Right kidney (tissue), 1 donor: ENCODE results near the gene CREB3L1.
"Not testable (repeated sequence)": the region's sequence is repeated elsewhere in the genome, so short reads cannot be mapped to it uniquely, and the experiment has no call there.

Experiments
- DNase-seq: peaks from one replicate; pipeline ENCODE4 v3.0.0-alpha.2; 2016

Gene CREB3L1

DNA sequence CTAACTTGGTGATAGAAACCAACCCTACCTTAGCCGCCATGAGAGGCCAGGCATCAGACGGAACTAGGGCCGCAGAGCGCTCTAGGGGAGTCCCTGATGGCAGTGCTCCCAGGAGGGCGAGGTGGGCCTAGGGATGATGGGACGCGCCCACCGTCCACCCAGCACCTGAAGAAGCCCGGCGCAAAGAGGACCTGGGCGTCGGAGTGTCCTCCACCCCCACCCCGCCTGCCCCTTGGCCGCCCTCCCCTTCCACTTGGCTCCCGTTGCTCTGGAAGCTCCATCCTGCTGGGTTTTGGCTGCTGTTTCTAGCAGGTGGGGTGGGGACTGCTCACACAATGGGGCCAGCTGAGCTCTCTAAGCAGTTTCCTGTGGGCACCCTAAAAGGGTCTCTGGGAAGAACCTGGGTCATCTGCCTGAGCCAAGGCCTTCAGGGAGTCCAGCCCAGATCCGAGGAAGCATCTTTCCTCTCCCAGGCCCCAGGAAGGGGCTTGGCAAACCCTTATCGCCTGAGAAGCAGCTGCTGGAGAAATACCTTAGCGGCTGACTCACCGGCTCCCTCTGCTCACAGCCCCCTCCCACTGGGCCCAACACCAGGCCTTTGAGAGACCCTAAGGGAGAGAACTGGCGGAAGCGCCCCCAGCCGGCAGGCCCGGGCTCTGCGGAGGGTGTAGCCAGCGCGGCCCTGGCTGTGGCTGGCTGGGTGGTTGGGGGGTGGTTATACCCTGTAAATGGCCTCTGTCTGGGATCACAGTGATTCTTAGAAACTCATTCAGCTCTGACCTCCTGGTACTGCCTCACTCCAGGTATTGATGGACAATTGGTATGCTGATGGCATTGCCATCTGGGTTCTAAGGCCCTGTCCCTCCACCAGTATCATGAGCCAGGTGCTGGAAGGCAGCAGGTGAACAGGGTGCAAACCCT is 19.3 kb downstream of the CREB3L1 start:
- no peak for DNase-seq

DNA sequence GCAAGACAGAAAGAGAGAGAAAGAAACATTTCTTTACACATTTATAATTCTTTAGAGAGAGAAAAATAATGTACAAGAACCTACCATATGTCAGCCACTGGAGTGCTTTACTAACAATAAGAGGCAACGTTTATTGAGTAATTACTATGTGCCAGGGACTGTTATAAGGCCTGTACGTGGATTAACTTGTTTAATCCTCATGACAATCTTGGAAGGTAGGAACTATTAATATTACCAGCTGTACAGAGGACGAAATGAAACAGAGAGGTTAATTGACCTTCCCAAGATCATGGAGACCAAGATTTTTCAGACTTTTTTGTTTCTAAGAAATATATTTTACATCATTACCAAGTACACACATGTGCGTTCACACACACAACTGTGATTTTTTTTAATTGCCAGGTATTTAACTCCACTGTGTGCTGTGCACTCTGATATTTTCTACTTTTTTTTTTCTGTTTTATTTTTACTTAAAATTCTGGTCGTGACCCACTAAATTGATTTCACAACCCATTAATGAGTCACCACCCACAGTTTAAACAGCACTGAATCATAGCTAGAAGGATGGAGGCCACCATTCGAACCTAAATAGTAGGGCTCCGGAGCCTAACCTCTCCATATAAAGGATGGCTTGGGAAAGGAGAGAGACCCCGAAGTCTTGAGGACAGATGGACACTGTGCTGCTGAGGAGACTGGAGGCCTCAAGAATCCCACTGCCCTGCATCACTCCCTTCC is 21.4 kb downstream of the CREB3L1 start:
- DNase-seq = no peak

DNA sequence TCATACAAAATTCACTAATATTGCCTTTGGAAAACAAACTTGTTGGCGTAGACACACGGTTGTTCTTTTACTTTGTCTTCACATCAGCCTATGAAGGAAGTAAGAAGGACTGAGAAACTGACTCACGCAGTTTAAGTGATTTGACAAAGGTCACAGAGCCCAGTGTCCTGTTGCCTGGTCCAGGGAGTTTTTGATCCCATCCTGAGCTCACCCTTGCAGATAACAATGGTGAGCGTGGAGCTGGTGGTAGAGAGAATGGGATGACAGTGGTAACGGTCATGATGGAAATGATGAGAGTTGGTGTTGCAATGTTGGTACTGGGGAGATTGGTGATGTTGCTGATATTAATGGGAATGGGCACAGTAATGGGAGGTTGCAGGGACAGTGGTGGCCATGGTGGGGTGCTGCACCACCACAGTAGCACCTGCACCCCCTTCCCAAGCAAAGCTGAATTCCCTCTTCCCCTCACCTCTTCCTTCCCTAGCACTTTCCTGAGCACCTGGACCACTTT is 22.0 kb downstream of the CREB3L1 start:
- DNase-seq = no peak

DNA sequence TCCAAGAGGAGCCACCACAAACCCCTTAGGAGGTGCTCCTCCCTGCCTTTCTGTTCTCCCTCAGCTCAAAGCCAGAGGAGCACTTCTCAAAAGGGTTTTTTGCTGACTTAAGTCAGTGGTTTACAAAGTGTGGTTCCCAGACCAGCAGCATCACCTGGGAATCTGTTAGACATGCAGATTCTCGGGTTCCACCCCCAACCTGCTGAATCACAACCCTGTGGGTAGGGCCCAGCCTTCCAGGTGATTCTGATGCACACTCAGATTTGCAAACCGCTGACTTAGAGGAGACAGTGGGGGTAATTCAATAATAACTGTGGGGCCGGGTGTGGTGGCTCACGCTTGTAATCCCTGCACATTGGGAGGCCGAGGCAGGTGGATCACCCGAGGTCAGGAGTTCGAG is 22.8 kb downstream of the CREB3L1 start:
- no peak for DNase-seq

DNA sequence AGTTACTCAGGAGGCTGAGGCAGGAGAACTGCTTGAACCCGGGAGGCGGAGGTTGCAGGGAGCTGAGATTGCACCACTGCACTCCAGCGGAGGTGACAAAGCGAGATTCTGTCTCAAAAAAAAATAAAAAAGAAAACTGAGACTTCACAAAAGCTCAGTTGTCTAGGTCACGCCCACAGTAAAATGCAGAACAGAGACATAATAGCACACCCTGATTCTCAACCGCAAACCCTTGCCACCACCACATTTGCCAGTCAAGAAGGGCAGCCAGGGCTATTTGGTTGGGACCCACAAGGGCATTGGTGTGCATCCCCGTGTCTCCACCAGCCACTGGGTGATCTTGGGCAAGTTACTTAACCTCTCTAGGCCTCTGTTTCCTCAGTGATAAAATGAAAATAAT is 25.4 kb downstream of the CREB3L1 start:
- DNase-seq = no peak

DNA sequence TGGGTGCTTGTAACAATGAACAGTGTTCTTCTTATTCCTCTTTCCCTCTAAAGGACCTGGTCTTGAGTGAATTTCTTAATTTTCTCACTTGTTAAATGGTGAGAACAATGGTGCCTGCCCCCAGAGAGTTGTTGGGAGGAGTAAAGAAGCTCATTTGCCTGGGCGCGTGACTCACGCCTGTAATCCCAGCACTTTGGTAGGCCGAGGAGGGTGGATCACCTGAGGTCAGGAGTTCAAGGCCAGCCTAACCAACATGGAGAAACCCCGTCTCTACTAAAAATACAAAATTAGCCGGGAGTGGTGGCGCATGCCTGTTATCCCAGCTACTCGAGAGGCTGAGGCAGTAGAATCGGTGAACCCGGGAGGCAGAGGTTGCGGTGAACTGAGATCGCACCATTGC is 26.6 kb downstream of the CREB3L1 start:
- DNase-seq = not testable (repeated sequence)

DNA sequence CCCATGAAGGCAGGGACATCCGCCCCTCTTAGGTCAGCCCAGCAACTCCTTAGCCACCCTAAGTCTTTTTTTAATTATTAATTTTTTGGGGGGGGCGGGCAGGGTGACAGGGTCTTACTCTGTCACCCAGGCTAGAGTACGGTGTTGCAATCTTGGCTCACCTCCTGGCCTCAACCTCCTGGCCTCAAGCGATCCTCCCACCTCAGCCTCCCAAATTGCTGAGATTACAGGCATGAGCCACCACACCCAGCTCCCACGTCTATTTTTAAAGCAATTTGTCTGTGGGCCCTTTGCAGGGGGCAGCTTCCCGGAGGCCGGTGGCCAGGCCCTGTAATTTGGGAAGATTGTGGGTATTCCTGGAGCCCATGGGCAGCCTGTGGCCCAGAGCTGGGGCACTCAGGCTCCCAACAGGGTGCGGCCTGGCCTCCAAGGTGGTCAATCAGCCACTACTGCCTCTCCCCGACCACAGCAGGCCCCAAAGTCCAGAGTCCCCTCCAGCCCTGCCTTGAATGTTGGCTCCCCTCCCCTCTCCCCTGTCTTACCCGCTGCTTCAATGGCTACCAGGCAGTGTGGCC is 27.2 kb downstream of the CREB3L1 start:
- DNase-seq = no peak

DNA sequence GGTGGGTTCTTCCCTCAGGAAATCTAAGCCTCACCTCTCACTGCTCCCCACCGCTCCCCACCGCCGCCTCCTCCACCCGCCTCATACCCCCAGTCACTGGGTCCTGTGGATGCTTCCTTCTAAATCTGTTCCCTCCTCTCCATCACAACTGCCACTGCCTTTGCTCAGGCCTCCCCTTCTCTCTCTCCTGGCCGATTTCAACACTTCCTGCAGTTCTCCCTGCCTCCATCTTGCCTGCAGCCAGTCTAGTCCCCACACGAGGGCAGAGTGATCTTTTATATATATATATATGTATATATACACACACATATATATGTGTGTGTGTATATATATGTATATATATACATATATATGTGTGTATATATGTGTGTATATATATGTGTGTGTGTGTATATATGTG is 27.8 kb downstream of the CREB3L1 start:
- DNase-seq = no peak

DNA sequence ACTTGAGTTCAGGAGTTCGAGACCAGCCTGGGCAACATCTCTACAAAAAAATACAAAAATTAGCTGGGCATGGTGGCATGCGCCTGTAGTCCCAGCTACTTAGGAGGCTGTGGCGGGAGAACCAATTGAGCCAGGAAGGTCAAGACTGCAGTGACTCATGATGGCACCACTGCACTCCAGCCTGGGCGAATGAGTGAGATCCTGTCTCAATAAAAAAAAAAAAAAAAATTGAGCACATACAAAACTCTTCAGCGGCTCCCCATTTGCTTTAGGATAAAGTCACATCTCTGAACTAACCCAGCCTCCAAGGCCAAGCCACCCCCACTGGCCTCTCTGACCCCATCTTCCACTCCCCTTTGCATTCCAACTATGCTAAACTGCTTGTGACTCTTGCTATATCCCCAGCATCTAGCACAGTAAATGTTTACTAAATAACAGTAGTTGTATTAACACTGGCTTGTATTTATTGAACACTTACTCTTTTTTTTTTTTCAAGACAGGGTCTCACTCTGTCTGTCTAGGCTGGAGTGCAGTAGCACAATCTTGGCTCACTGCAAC is 28.9 kb downstream of the CREB3L1 start:
- DNase-seq = no peak

DNA sequence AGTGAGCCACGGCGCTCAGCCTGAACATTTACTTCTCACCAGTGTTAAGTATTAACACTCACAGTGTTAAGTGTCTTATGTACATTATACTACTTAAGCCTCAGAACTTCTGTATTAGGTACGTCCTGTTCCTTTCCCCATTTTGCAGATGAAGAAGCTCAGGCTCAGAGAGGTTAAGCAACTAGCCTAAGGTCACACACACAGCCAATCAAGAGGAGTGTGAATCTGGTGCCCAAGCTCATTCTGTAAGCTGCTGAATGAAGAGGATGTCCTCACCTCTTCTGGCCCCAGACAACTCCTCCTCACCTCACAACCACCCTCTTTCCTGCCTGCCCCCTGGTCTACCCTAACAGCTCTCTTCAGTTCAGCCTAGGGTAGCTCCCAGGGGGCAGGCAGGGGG is 29.9 kb downstream of the CREB3L1 start:
- DNase-seq = no peak

DNA sequence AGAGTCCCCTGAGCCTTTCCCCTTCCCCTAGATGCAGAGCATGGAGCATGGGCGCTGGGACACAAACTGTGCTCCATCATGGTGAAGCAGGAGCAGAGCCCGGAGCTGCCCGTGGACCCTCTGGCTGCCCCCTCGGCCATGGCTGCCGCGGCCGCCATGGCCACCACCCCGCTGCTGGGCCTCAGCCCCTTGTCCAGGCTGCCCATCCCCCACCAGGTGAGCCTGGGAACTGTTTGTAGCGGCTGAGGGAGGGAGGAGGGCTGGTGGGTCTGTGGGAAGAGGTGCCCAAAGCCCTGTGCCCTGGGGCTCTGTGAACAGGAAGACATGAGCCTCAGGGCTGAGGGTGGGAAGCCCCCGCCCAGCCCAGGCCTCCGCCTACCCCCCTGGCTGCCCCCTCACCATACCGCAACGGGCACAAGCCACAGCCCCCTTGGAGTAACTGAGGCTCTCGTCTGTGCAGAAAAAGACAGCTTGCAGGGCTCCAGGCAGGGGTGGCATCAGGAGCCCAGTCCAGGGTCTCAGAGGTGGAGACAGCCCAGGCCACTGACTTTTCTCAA is 30.4 kb downstream of the CREB3L1 start:
- no peak for DNase-seq

DNA sequence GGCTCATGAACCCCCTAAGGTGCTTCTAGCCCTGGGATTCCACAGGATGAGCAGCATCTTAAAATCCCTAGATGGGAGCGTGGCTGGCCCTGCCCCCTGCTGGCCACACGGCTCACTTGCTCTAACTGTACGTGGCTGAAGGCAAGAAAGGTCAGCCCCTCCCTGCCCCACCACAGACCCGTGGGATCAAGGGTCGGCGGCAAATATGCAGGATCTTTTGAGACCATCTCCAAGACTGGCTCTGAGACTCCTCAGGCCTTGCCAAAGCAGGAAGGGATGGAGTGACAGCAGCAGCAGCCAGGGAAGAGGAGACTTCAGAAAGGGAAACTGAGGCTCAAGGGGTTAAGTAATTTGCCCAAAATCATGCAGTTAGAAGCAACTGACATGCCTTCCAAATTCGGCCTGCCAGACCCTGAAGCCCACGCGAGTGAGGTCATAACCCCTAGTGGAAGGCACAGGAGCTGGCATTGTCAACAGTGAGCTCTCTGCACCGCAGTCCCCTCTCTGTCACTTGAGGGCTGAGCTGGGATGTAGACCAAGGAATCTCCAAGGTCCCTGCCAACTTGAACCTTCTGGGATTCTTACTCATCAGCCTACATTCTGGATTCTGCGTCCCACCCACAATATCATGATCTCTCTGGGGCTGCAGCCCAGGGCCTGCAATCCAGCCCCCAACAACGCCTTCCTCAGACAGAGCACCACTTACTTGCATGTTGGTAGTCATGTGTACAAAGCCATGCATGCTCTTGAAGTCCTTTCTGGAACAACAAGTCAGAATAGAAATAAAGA is 31.4 kb downstream of the CREB3L1 start:
- no peak for DNase-seq

DNA sequence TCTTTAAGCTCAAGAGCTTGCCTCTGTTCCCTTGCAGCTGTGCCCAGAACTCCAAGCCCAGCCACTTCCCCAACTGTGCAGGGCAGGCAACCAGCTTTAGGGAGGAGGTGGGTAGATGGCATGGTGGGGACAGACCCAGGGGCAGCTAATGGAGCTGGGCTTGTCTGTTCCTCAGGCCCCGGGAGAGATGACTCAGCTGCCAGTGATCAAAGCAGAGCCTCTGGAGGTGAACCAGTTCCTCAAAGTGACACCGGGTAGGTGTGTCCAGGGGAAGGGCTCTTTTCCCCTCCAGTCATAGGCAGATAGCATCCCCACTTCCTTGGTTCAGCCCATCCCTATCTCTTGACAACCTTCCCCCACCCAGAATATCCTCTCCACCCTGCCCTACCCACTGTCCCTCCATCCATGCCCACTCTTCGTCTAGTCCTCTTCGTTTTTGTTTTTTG is 32.4 kb downstream of the CREB3L1 start:
- DNase-seq = no peak

DNA sequence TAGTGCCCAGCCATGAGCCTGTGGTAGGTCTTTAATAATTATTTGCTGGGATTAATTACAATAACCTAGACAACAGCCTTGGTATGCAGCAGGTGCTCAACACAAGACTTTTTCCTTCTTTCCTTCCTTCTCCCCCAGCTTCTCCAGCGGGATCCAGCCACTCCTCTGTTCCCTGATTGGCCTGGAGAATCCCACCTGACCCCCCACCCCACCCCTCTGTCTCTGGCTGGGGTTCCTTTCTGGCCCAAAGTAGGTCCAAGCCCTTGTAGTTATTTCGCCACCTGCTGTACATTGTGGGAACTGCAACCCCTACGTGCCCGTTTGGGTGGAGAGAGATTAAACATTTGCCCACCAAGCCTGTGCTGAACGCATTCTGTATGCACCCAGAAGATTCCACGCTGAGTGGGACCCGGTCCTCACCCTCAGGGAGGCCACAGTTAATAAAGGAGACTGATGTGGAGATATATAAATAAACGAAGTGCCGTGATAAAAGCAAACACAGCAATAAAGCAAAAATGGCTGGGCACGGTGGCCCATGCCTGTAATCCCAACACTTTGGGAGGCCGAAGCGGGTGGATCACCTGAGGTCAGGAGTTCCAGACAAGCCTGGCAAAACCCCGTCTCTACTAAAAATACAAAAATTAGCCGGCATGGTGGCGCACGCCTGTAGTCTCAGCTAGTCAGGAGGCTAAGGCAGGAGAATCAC is 37.7 kb downstream of the CREB3L1 start:
- DNase-seq = no peak

DNA sequence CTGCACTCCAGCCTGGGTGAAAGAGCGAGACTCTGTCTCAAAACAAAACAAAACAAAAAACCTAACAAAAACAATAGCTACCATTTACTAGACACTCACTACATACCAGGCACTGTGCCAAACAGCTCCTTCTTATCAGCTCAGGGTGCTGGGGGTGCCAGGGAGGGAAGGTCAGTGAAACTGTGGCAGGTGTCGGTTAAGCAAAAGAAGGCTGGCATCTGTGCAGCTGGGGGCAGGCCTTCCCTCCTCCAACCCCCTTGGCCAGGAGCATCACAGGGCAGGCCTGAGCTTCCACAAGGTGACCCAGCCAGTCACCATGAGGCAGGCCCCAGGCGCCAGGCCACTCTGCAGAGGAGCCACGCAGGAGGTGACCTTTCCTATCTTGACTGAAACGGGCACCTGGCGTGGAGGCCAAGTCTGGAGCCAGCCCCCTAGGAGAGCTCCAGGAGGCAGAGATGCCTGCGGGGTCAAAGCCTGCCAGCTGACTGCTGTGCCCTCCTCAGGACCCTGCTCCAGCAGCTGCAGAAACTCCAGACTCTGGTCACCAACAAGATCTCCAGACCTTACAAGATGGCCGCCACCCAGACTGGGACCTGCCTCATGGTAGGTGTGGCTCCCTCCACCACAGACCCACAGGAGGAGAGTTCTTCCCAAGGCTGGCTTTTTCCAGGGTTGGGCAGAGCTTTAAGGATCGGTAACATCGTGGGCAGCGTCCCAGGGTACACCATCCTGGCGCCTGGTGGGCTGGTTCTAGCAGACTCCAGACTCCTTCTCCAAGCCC is 38.5 kb downstream of the CREB3L1 start:
- DNase-seq = no peak

DNA sequence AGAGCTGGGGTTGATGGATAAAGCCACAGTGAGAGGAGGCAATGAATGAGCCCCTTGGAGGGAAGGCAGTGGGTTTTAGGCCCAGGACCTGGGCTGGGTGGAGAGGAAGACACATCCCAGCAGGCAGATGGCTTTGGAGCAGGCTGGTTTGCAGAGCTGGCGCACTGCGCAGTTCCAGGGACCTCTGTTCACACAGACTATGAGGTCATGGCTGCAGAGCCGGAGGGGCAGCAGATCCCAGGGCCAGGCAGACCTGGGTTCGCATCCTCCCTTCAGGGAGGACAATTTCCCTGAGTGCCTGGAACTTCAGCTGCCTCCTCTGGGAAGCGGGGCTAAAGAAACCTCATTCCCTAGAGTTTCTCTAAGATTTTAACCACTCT is 41.6 kb downstream of the CREB3L1 start:
- no peak for DNase-seq

DNA sequence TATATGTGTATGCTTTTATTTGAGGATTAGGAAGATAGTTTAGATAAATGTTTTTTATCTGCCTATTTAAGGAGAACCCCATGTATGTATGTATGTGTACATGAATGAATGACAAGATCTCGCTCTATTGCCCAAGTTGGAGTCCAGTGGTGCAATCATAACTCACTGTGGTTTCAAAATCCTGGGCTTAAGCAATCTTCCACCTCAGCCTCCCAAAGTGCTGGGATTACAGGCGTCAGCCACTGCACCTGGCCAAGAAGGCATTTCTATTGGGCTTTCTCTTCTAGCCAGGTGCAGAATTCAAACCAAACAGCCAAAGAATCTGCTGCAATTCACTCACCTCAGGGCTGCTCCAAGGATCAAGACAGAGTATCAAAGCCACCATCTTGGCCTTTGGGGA is 44.3 kb downstream of the CREB3L1 start:
- no peak for DNase-seq

DNA sequence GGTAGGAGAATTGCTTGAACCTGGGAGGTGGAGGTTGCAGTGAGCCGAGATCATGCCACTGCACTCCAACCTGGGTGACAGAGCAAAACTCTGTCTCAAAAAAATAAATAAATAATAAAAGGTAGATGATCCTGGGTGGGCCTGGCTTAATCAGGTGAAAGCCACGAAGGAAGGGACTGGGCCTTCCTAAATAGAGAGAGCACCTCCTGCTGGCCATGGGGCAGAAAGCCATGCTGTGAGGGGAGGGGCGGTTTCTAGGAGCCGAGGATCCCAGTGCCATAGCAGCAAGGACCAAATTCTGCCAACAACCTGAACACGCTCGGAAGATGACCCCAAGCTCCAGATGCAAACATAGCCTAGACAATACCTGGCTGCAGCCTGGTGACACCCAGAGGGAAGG is 45.3 kb downstream of the CREB3L1 start:
- no peak for DNase-seq

DNA sequence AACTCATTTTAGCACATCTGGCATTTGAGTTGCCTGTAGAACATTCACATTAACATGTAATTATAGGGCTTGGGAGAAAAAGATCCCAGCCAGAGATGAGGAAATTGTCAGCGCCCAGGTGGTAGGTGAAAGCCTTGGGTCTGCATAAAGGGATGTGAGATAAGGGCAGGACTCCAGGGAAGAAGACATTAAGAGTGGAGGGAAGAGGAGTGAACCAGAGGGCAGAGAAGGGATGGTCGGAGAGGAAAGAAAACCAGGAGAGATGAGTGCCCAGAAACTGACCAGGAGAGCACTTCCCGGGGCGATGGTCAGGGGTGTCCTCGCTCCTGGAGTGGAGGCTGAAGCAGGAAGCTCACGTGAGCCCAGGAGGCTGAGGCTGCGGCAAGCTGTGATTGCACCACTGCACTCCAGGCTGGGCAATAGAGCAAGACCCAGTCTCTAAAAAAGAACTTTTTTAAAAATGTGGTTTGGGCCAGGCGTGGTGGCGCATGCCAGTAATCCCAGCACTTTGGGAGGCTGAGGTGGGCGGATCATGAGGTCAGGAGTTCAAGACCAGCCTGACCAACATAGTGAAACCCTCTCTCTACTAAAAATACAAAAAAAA is 49.5 kb downstream of the CREB3L1 start:
- DNase-seq = no peak

DNA sequence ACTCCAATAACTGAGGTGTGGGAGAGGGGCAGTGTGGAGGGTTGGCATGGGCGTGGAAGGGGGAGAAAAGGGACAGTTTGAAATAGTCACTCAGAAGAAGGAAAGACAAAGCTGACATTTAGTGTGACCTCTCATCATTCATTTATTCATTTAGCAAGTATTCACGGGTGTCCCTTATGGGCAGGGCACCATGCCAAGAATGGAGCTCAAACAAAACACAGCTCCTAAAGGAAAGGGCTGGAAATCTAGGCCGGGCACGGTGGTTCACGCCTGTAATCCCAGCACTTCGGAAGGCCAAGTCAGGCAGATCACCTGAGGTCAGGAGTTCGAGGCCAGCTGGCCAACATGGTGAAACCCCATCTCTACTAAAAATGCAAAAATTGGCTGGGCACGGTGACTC is 50.4 kb downstream of the CREB3L1 start:
- no peak for DNase-seq
